ENCODE results near the gene SIX2.

GRCh38 chr2:45000921-45001868, 8.1 kb downstream of the SIX2 start:
- TF ChIP-seq CTCF (IDR thresholded peaks at IDR 0.05; ENCODE audit: insufficient read depth, low read depth, low read length) (no peak), EZH2 (IDR thresholded peaks at IDR 0.05; ENCODE audit: insufficient read depth, low read length) (peak; percentile 67)
